ENCODE measurements around the gene ZNF576. TPM values are rescaled to one million over a fixed set of nuclear protein-coding genes. Genes with fewer than 3 reads are reported as not detected.
"Not testable (repeated sequence)": the region's sequence is repeated elsewhere in the genome, so short reads cannot be mapped to it uniquely, and the experiment has no call there.

Gene ZNF576
- total RNA-seq, 1 experiment from 2014 or later: 12.6 TPM

DNA sequence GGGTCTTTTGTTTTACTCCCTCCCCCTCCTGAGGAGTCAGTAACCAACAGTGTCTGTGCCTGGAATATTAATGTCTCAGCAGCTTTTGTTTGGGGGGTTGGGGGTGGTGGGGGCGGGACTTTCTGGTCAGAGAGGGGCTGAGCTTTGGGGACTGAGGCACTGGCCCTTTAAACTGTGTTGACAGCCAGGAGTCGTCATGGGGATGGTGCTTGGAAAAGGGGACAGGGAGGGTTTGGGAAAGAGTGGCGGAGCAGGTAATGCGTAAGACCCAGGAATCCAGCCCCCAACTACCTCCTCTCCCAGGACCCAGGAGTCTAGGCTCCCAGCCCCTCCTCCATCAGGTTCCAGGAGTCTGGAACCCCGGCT lies 38.1 kb downstream of the ZNF576 start:
- Histone ChIP-seq H3K36me3 (no peaks in the 10 kb centered on the region), H3K4me3 (no peak overlapping the region)
- no peak for DNase-seq (ENCODE audit: low read depth in 1 of 2, low spot score in 2 of 2)

DNA sequence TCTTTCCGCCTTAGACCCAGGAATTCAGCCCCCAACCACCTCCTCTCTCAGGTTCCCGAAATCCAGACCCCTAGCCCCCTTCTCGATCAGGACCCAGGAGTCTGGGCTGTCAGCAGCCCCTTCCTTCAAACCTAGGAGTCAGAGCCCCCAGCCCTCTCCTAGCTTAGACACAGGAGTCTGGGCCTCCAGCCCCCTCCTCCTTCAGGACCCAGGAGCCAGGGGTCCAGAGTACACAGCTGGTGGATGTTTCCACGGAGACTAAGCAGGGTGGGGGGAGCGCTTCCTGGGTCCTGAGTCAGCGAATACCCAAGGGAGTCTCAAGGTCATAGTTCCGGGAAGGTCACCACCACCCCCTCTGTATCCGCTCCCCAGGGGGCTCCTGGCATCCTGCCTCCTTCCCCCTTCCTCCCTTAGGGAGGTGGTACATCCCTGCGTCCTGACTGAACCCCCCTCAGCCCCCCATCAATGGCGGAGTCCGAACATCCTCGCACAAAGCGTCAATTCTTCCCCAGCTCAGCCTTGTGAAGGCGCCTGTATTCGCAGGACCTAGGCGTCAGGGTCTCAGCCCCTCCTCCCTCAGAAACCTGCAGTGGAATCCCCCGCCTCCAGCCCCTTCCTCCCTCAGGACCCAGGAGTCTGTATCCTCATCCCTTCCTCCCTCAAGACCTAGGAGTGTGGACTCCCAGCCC lies 38.6 kb downstream of the ZNF576 start:
- Histone ChIP-seq H3K4me1 (replicated peaks) (peaks cover 5% of the 10 kb centered on the region), H3K27me3 (replicated peaks) (peaks cover 46% of the 10 kb centered on the region), H3K9me3 (replicated peaks) (no peaks in the 10 kb centered on the region), H3K36me3 (no peaks in the 10 kb centered on the region), H3K27ac (no peak overlapping the region), H3K4me3 (no peak overlapping the region)
- DNase-seq (ENCODE audit: low read depth in 1 of 2, low spot score in 2 of 2): no peak

More for the DNA sequence above, 38.1 kb downstream of the ZNF576 start:
- Histone ChIP-seq H3K27ac (no peak overlapping the region), H3K4me1 (replicated peaks) (0 out of 2 replicates have a peak, but pooled peaks cover 3% of the 10 kb centered on the region), H3K27me3 (replicated peaks) (peaks cover 44% of the 10 kb centered on the region), H3K9me3 (replicated peaks) (no peaks in the 10 kb centered on the region)

DNA sequence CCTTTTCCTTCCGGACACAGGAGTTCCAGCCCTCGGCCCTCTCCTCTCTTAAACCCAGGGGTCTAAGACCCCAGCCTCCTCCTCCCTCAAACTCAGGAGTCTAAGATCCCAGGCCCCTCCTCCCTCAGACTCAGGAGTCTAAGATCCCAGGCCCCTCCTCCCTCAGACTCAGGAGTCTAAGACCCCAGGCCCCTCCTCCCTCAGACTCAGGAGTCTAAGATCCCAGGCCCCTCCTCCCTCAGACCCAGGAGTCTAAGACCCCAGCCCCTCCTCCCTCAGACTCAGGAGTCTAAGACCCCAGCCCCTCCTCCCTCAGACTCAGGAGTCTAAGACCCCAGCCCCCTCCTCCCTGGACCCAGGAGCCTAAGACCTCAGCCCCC lies 39.2 kb downstream of the ZNF576 start:
- H3K27me3 ChIP-seq (replicated peaks): peaks cover 50% of the 10 kb centered on the region
- H3K9me3 ChIP-seq (replicated peaks); H3K4me1 ChIP-seq (replicated peaks); DNase-seq (ENCODE audit: low read depth in 1 of 2, low spot score in 2 of 2); H3K36me3 ChIP-seq; H3K27ac ChIP-seq; H3K4me3 ChIP-seq: not testable (repeated sequence)

DNA sequence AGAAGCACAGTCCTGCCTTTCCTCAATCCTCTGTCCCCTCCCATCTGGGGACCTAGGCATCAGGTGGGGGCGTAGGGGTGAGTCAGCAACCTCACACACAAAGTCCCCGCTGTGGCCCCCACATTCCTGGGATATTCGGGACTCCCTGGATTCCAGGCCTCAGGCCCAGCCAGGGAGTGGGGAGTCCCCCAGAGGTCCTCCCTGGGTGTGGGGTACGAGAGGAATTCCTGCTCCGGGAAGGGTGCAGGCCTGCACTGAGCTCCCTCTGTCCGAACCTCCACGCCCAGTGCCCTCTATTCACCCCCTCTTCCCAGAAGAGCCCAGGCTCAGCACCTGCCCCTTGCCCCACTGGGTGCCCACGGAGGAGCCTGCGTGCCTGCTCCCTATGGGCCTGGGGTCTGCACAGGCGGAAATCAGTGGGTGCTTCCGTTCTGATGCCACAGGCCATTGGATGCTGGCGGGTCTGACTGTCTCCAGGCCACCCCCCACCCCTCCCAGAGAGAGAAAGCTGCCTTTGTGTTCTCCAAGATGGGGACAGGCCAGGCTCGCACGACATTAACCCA lies 39.8 kb downstream of the ZNF576 start:
- no peak for DNase-seq (ENCODE audit: low read depth in 1 of 2, low spot score in 2 of 2)
- H3K27ac ChIP-seq: no peak overlapping the region
- no peaks in the 10 kb centered on the region for H3K9me3 ChIP-seq (replicated peaks)
- no peaks in the 10 kb centered on the region for H3K36me3 ChIP-seq
- peaks cover 7% of the 10 kb centered on the region for H3K4me1 ChIP-seq (replicated peaks)
- no peak overlapping the region for H3K4me3 ChIP-seq
- peaks cover 50% of the 10 kb centered on the region for H3K27me3 ChIP-seq (replicated peaks)

DNA sequence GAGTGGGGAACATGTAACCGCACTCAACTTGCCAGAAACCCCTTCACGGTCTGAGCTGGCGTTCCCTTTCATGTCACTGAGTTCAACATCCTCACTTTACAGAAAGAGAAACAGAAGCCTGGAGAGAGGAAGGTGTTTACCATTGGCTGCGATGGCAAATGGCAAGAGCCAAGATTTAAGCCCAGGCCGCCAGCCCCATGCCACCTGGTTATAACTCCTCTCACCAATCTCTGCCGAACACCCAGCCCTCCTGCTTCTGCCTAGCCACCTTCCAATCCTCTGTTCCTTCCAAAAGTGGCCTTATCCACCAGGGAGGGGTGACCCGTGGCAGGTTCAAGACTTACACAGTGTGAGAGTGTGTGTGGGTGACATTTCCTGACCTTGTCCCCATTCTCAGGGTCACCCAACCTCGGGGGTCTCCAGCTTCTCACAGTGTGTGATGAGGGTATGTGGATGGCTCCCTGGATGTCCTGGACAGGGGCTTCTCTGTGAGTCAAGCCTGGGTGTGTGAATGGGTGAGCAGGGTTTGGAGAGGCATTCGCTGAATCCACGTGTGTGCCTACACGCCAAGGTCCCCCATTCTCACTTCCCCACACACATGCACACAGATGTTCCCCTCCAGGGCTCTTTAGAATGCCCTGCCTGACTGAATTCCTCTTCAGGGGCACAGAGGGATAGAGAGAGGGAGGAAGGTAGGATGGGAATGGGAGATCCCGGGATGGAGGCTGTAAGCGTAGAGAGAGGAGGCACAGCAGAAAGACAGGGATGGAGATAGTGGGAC lies 42.0 kb downstream of the ZNF576 start:
- H3K27me3 ChIP-seq (replicated peaks): peaks cover 46% of the 10 kb centered on the region
- no peak overlapping the region for H3K4me3 ChIP-seq
- no peak for DNase-seq (ENCODE audit: low read depth in 1 of 2, low spot score in 2 of 2)
- H3K36me3 ChIP-seq: no peaks in the 10 kb centered on the region
- H3K4me1 ChIP-seq (replicated peaks): peaks cover 7% of the 10 kb centered on the region
- H3K27ac ChIP-seq: no peak overlapping the region
- no peaks in the 10 kb centered on the region for H3K9me3 ChIP-seq (replicated peaks)

DNA sequence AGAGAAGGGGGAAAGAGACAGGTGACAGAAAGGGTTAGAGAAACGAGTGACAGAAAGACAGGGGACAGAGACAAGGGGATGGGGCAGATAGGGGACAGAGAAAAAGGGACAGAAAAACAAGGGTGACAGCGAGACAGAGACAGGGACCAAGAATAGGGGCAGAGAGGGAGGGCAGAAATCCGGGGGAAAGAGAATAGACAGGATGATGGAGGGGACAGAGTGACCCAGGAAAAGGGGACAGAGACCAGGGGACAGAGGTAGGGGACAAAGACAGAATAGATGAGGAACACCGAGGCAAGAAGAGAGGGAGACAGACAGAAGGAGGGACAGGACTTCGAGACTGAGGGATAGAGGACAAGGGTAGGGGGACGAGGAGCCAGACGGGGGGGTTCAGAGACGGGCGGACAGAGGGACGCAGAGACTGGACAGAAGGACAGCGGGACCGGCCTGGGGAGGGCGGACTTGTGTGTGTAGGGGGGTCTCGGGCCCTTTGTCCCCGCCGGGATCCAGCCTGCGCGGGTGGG lies 42.7 kb downstream of the ZNF576 start:
- Histone ChIP-seq H3K27ac (no peak overlapping the region), H3K27me3 (replicated peaks) (peaks cover 44% of the 10 kb centered on the region), H3K4me3 (no peak overlapping the region)

DNA sequence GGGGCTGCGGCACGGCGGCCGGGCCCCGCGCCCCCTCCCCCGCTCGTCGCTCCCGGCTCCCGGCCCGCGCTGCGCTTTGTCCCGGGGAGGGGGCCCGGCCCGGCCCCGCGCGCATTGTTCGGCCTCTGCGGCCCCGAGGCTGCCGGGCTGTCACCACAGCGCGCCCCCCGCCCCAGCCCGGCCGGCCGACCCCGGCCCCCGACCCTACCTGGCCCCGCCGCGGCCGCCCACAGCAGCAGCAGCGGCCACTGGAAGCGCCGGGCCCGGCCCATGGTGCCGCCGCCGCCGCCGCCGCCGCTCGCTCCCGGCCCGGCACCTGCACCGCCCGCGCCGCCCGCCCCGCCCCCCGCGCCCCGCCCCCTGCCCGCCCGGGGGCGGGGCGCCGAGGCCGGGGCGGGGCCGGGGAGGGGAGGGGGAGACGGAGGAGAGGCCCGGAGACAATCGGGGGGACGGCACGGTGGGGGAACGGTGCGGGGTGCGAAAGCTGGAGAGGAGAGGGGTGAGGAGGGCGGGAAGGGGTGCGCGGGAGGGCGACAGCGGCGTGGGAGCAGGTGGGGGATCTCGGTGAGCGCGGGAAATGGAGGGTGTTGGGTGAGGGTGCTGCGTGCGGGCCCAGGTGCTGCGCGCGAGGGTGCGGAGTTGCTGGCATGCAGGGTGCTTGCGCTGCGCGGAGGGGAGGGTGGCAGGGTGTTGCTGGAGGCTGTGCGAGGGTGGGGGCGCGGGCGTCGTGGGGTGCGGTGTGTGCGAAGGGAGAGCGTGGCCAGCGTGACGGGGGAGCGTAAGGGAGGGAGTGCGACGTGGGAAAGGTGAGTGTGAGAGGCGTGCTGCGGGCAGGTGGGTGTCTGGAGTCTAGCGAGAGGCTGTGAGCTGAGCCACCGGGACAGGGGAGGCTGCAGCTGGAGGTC lies 43.4 kb downstream of the ZNF576 start, which contains the start of gene CADM4:
Gene CADM4, minus strand, starts transcription at position 332 of the 905 bp plus-strand sequence. Its CDS starts 60 bp downstream, at position 272.
- H3K4me1 ChIP-seq (replicated peaks): peaks cover 7% of the 10 kb centered on the region
- DNase-seq (ENCODE audit: low read depth in 1 of 2, low spot score in 2 of 2): no peak
- peaks cover 41% of the 10 kb centered on the region for H3K27me3 ChIP-seq (replicated peaks)
- no peaks in the 10 kb centered on the region for H3K36me3 ChIP-seq
- H3K27ac ChIP-seq: no peak within 1 kb of the TSS
- H3K4me3 ChIP-seq: no peak within 1 kb of the TSS
- no peaks in the 10 kb centered on the region for H3K9me3 ChIP-seq (replicated peaks)

More for the DNA sequence above, 42.7 kb downstream of the ZNF576 start:
- H3K4me1 ChIP-seq (replicated peaks): peaks cover 7% of the 10 kb centered on the region
- H3K9me3 ChIP-seq (replicated peaks): no peaks in the 10 kb centered on the region
- DNase-seq (ENCODE audit: low read depth in 1 of 2, low spot score in 2 of 2): no peak
- no peaks in the 10 kb centered on the region for H3K36me3 ChIP-seq

DNA sequence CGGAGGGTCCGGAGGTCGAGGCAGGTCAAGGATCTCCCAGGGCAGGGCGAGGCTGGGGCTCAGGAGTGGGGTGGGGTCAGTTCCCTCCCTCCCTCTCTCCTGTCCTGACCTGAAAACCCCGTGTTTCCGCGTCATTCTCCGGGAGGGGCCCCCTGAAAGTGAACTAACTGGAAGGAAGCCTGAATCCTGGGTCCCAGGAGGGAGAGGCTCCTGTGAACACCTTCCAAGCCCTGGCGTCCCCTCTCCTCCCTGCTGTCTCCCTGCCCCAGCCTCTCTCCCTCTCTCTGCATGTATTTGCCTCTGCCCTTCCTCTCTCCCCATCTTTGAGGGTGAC lies 44.0 kb downstream of the ZNF576 start:
- no peak for DNase-seq (ENCODE audit: low read depth in 1 of 2, low spot score in 2 of 2)
- Histone ChIP-seq H3K9me3 (replicated peaks) (no peaks in the 10 kb centered on the region), H3K4me1 (replicated peaks) (peaks cover 7% of the 10 kb centered on the region), H3K27ac (no peak overlapping the region), H3K27me3 (replicated peaks) (peaks cover 37% of the 10 kb centered on the region), H3K36me3 (no peaks in the 10 kb centered on the region), H3K4me3 (no peak overlapping the region)

DNA sequence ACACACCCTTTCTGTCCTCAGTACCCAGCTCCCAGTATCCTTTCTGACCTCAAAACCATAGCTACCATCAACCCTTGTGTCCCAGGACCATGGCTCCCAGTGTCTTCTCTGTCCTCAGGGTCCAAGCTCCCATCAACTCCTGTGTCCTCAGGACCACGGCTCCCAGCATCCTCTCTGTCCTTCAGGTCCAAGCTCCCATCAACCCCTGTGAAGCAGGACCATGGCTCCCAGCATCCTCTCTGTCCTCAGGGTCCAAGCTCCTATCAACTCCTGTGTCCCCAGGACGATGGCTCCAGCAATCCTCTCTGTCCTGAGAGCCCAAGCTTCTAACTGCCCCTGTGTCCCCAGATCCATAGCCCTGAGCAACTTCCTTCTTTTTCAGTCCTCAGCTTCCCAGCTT lies 44.9 kb downstream of the ZNF576 start:
- peaks cover 7% of the 10 kb centered on the region for H3K4me1 ChIP-seq (replicated peaks)
- no peak overlapping the region for H3K27ac ChIP-seq
- DNase-seq (ENCODE audit: low read depth in 1 of 2, low spot score in 2 of 2): no peak
- H3K9me3 ChIP-seq (replicated peaks): no peaks in the 10 kb centered on the region
- no peaks in the 10 kb centered on the region for H3K36me3 ChIP-seq
- no peak overlapping the region for H3K4me3 ChIP-seq
- H3K27me3 ChIP-seq (replicated peaks): peaks cover 37% of the 10 kb centered on the region

DNA sequence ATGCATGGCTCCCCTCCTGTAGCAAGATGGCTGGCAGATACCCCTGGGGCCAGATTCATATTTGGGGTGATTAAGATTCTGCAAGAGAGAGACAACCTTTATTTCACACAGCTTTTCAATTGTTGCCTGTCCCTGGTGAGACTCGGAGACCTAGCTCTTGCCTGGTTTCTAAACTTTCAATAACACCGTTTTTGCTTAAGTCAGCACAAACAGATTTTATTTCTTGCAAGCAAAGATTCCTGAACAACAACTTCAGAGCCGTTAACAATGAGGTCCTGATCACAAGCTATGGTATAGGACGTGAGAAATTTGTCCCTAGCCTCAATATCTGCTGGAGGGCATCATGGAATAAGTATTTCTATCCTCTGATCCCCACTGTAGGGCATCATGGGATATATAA lies 46.1 kb downstream of the ZNF576 start:
- peaks cover 7% of the 10 kb centered on the region for H3K4me1 ChIP-seq (replicated peaks)
- H3K36me3 ChIP-seq: no peaks in the 10 kb centered on the region
- peaks cover 30% of the 10 kb centered on the region for H3K27me3 ChIP-seq (replicated peaks)
- no peaks in the 10 kb centered on the region for H3K9me3 ChIP-seq (replicated peaks)
- no peak overlapping the region for H3K27ac ChIP-seq
- no peak overlapping the region for H3K4me3 ChIP-seq
- DNase-seq (ENCODE audit: low read depth in 1 of 2, low spot score in 2 of 2): no peak

DNA sequence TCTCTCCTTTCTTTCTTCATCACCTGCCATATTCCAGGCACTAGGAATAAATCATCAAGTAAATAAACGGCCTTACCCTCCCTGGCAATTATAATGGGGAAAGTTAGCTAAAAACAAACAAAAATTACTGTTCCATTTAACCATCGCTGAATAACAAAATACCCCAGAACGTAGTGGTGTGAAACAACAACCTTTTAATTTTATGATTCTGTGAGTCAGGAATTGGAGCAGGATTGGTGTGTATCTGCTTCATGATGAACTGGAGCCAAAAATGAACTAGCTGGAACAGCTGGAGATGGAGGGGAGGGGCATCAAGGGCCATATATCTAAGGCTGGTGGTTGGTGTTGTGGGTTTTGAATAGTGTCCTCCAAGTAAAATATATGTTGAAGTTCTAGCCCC lies 46.9 kb downstream of the ZNF576 start:
- no peak for DNase-seq (ENCODE audit: low read depth in 1 of 2, low spot score in 2 of 2)
- no peaks in the 10 kb centered on the region for H3K9me3 ChIP-seq (replicated peaks)
- H3K4me1 ChIP-seq (replicated peaks): peaks cover 7% of the 10 kb centered on the region
- H3K27ac ChIP-seq: no peak overlapping the region
- peaks cover 2% of the 10 kb centered on the region; the same call in 1 of the 2 replicates for H3K36me3 ChIP-seq
- H3K4me3 ChIP-seq: no peak overlapping the region
- peaks cover 22% of the 10 kb centered on the region for H3K27me3 ChIP-seq (replicated peaks)

DNA sequence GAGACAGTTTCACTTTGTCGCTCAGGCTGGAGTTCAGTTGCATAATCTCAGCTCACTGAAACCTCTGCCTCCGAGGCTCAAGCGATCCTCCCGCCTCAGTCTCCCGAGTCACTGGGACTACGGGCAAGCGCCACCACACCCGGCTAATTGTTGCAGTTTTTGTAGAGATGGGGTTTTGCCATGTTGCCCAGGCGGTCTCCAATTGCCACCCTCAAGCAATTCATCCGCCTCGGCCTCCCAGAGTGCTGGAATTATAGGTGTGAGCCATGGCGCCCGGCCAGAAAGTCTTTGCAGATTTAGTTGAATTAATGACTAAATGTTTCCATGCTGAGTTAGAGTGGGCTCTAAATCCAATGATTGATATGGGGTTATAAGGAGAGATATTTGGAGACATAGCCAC lies 47.8 kb downstream of the ZNF576 start:
- Histone ChIP-seq H3K9me3 (replicated peaks) (no peaks in the 10 kb centered on the region), H3K4me3 (no peak overlapping the region), H3K27ac (no peak overlapping the region), H3K27me3 (replicated peaks) (peaks cover 13% of the 10 kb centered on the region), H3K36me3 (peaks cover 9% of the 10 kb centered on the region; the same call in 1 of the 2 replicates), H3K4me1 (replicated peaks) (peaks cover 7% of the 10 kb centered on the region)
- no peak for DNase-seq (ENCODE audit: low read depth in 1 of 2, low spot score in 2 of 2)

DNA sequence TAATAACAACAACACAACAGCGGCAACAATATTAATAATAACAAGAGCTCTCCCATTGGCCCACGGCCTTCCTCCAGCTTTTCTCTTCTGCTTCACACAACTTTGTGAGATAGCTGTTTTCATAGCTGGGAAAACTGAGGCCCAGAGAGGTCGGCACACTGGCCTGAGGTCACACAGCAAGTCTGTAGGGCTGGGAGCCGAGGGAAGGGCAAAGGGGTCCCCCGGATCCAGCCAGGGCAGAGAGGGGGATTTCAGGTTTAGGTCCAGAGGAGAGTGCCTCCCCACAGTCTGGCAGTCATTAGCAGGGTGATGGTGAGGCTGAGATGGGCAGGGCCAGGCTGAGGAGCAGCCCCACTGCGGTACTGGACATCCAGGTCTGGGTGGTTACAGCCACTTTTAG lies 52.2 kb downstream of the ZNF576 start:
- Histone ChIP-seq H3K9me3 (replicated peaks) (no peaks in the 10 kb centered on the region), H3K4me1 (replicated peaks) (no peaks in the 10 kb centered on the region), H3K27ac (no peak overlapping the region), H3K4me3 (no peak overlapping the region), H3K27me3 (replicated peaks) (no peaks in the 10 kb centered on the region), H3K36me3 (peaks cover 19% of the 10 kb centered on the region)
- no peak for DNase-seq (ENCODE audit: low read depth in 1 of 2, low spot score in 2 of 2)

All from SJSA1 (cell line).